MM.1S (cell line): ENCODE results near the gene PMS1.

Source experiments
- DNase-seq: peaks from one replicate; pipeline ENCODE4 v3.0.0-alpha.2; 2015
- H2AFZ ChIP-seq: fragments of 300-600 bp; sonication (generic); 2 replicates; pipeline ENCODE4 v1.6.0; 2016; ENCODE audit warnings: antibody characterized with exemption, low read length
- H3F3A ChIP-seq: fragments of 300-600 bp; sonication (generic); 2 replicates; pipeline ENCODE4 v1.6.1; 2016; ENCODE audit warnings: mild to moderate bottlenecking, antibody characterized with exemption, low read length, moderate library complexity, mixed read lengths; ENCODE audit not compliant: insufficient read depth
- H3K27ac ChIP-seq: fragments of 300-600 bp; sonication (generic); 2 replicates; pipeline ENCODE4 v1.5.1; 2016; ENCODE audit warnings: mild to moderate bottlenecking, low read length
- H3K27me3 ChIP-seq: fragments of 300-600 bp; sonication (generic); replicated peaks from 2 replicates; pipeline ENCODE4 v1.6.0; 2016; ENCODE audit warnings: low read length; ENCODE audit not compliant: insufficient read depth
- H3K36me3 ChIP-seq: fragments of 300-600 bp; sonication (generic); replicated peaks from 2 replicates; pipeline ENCODE4 v1.6.1; 2016; ENCODE audit warnings: mild to moderate bottlenecking, low read length, mixed read lengths; ENCODE audit not compliant: insufficient read depth
- H3K4me1 ChIP-seq: fragments of 300-600 bp; sonication (generic); 2 replicates; pipeline ENCODE4 v1.6.1; 2016; ENCODE audit warnings: low read length, mixed read lengths
- H3K4me2 ChIP-seq: fragments of 300-600 bp; sonication (generic); 2 replicates; pipeline ENCODE4 v1.6.0; 2016; ENCODE audit warnings: low read depth, low read length
- H3K4me3 ChIP-seq: fragments of 300-600 bp; sonication (generic); 2 replicates; pipeline ENCODE4 v1.5.1; 2016; ENCODE audit warnings: low read length, mixed read lengths
- H3K79me2 ChIP-seq: fragments of 300-600 bp; sonication (generic); 2 replicates; pipeline ENCODE4 v1.6.1; 2016; ENCODE audit warnings: mixed run types, low read length, mixed read lengths
- H3K9ac ChIP-seq: fragments of 300-600 bp; sonication (generic); 2 replicates; pipeline ENCODE4 v1.6.1; 2016; ENCODE audit warnings: low read length, mixed read lengths
- H3K9me2 ChIP-seq: fragments of 300-600 bp; sonication (generic); replicated peaks from 2 replicates; pipeline ENCODE4 v1.6.1; 2016; ENCODE audit warnings: mild to moderate bottlenecking, low read length, mixed read lengths; ENCODE audit not compliant: insufficient read depth
- H3K9me3 ChIP-seq: fragments of 300-600 bp; sonication (generic); replicated peaks from 2 replicates; pipeline ENCODE4 v1.6.1; 2016; ENCODE audit warnings: mild to moderate bottlenecking, low read length, mixed read lengths; ENCODE audit not compliant: insufficient read depth
- H4K20me1 ChIP-seq: fragments of 300-600 bp; sonication (generic); 2 replicates; pipeline ENCODE4 v1.6.1; 2016; ENCODE audit warnings: mild to moderate bottlenecking, low read length, moderate library complexity, mixed read lengths; ENCODE audit not compliant: insufficient read depth
- CTCF ChIP-seq: fragments of 300-600 bp; sonication (generic); IDR thresholded peaks from 2 replicates; pipeline ENCODE4 v1.5.1; 2016; ENCODE audit warnings: antibody characterized with exemption, low read length, mixed read lengths
- EZH2 ChIP-seq: fragments of 300-600 bp; sonication (generic); optimal IDR thresholded peaks from 2 replicates; pipeline ENCODE3; 2017; ENCODE audit warnings: low read depth, mild to moderate bottlenecking, antibody characterized with exemption, low read length, mixed read lengths
- EZH2phosphoT487 ChIP-seq: fragments of 300-600 bp; sonication (generic); IDR thresholded peaks from 2 replicates; pipeline ENCODE4 v1.6.1; 2018; ENCODE audit warnings: antibody characterized with exemption, low read length

The PMS1 gene

GRCh38 chr2:189899101-189899500, 114.9 kb downstream of the PMS1 start:
- no peak overlapping the region for H3K9ac ChIP-seq
- no peaks in the 10 kb centered on the region for H3K9me3 ChIP-seq
- H4K20me1 ChIP-seq = no peaks in the 10 kb centered on the region
- no peaks in the 10 kb centered on the region for H3K27me3 ChIP-seq
- H3F3A ChIP-seq = no peaks in the 10 kb centered on the region
- no peaks in the 10 kb centered on the region for H3K79me2 ChIP-seq
- H3K4me1 ChIP-seq = no peaks in the 10 kb centered on the region
- no peaks in the 10 kb centered on the region for H3K9me2 ChIP-seq
- no peak overlapping the region for H2AFZ ChIP-seq
- no peak overlapping the region for H3K4me3 ChIP-seq
- no peaks in the 10 kb centered on the region for H3K36me3 ChIP-seq
- H3K4me2 ChIP-seq = no peak overlapping the region
- no peak for TF ChIP-seq EZH2phosphoT487
- TF ChIP-seq EZH2 = no peak
- no peak for TF ChIP-seq CTCF
- DNase-seq = no peak
- H3K27ac ChIP-seq = no peak overlapping the region

GRCh38 chr2:189900726-189901125, 116.5 kb downstream of the PMS1 start:
- H3K79me2 ChIP-seq = no peaks in the 10 kb centered on the region
- H2AFZ ChIP-seq = no peak overlapping the region
- no peaks in the 10 kb centered on the region for H4K20me1 ChIP-seq
- H3K4me3 ChIP-seq = no peak overlapping the region
- DNase-seq = no peak
- no peaks in the 10 kb centered on the region for H3K9me2 ChIP-seq
- TF ChIP-seq EZH2 = no peak
- no peak for TF ChIP-seq CTCF
- TF ChIP-seq EZH2phosphoT487 = no peak
- no peaks in the 10 kb centered on the region for H3K9me3 ChIP-seq
- H3K27me3 ChIP-seq = no peaks in the 10 kb centered on the region
- no peaks in the 10 kb centered on the region for H3K36me3 ChIP-seq
- no peak overlapping the region for H3K27ac ChIP-seq
- no peaks in the 10 kb centered on the region for H3K4me1 ChIP-seq
- no peaks in the 10 kb centered on the region for H3F3A ChIP-seq
- no peak overlapping the region for H3K4me2 ChIP-seq
- no peak overlapping the region for H3K9ac ChIP-seq

- Histone ChIP-seq H3K4me1 (no peaks in the 10 kb centered on the region), H3K9ac (no peak overlapping the region), H3F3A (no peaks in the 10 kb centered on the region), H3K4me2 (no peak overlapping the region), H3K9me3 (no peaks in the 10 kb centered on the region), H2AFZ (no peak overlapping the region), H3K4me3 (no peak overlapping the region), H3K36me3 (no peaks in the 10 kb centered on the region), H3K79me2 (no peaks in the 10 kb centered on the region), H3K9me2 (no peaks in the 10 kb centered on the region), H3K27me3 (no peaks in the 10 kb centered on the region), H4K20me1 (no peaks in the 10 kb centered on the region), H3K27ac (no peak overlapping the region)
- no peak for DNase-seq
- TF ChIP-seq EZH2 (no peak), EZH2phosphoT487 (no peak), CTCF (no peak)
Observed at GRCh38 chr2:189901664-189902063, 117.4 kb downstream of the PMS1 start.

GRCh38 chr2:189913821-189914220, 129.6 kb downstream of the PMS1 start:
- Histone ChIP-seq H3K9me3 (no peaks in the 10 kb centered on the region), H3K36me3 (no peaks in the 10 kb centered on the region), H3K4me2 (no peak overlapping the region), H3K4me1 (peaks cover 3% of the 10 kb centered on the region; the same call in 1 of the 2 replicates), H3F3A (no peaks in the 10 kb centered on the region), H2AFZ (no peak overlapping the region), H3K4me3 (no peak overlapping the region), H3K9ac (no peak overlapping the region), H3K9me2 (no peaks in the 10 kb centered on the region), H4K20me1 (no peaks in the 10 kb centered on the region), H3K79me2 (no peaks in the 10 kb centered on the region), H3K27ac (no peak overlapping the region), H3K27me3 (no peaks in the 10 kb centered on the region)
- no peak for DNase-seq
- no peak for TF ChIP-seq CTCF
- no peak for TF ChIP-seq EZH2phosphoT487
- TF ChIP-seq EZH2 = no peak
